HG02884 (cell line): ENCODE data around the gene HOXD8.

ENCODE experiments used
- ATAC-seq: cut with Tn5 transposase; IDR thresholded peaks from one replicate; pipeline ENCODE4 v1.9.1; 2021; ENCODE audit warnings: mild to moderate bottlenecking, moderate library complexity; ENCODE audit not compliant: unreplicated experiment

HOXD8 gene

DNA sequence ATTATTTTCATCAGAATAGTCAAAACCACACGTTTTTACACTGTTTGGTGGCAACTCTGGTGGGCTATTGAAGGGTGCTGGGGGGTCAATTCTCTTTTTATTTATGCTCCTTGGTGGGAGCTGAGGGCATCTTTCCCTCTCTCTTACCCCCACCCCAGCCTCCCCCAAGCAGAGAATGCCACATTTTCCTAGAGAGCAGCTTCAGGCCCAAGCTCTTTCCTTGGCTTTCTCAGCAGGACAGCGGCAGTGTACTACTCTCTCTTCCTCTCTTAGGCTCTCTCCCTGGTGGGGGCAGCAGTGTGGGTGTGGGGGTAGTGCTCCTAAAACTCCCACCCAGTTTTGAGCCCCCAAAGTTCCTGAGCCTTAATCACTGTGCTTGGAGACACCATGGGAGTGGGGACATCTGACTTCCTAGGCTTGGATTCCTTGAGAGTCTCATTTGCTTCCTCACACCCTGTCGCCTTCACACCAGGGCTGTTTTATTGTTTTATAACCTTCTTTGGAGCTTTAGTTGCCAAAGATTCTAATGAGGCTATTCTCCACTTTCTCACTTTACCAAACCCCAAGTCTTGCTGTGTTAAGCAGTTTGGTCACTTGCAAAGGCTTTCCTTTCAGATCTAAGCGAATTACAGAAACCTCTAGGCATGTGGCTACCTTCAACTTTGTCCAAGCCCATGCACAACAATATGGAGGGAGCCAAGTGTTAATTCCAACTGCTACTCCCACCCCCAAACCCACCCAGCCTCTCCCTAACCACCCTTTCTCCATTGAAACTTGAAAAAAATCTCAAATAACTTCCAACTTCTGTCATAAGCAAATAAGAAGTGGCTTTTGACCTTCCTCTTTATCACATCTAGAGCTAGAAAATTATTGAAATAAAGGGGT lies 15.8 kb downstream of the HOXD8 start:
- no peak for ATAC-seq

DNA sequence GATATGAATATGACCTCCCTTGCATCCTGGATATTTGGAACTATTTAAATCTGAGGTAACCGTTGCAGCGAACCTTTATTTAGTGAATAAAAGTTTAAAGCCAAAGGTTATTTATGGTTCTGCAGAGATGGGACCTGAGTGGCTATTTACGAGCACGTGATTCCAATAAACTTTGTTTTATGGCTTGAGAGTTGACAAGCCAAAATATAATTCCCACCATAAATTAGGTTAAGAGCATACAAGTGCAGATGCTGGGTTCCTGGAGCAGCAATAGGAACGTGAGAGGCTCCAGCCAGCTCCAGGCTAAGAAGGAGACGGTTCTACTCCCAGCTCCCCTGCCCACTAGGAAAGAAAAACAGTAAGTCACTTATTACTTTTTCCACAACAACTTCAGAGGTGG lies 16.6 kb downstream of the HOXD8 start:
- no peak for ATAC-seq

DNA sequence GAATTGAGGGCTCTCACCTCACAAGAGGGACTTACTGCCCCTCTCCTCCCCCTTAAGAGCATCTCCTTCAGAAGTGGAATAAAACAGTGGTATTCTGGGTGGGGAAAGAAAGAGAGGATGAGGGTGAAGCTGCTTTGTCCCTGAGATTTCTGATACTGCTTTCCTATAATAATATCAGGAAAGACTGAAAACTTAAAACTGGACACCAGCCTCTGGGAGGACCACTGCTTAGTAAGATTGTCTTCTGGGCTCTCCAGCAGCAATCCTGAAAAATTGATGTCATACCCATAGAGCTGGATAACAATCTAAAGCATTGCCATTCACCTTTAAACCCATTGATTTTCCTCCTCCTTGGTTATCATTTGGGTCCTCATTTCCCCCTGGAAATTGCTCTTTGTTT lies 17.1 kb downstream of the HOXD8 start:
- ATAC-seq, result no peak

DNA sequence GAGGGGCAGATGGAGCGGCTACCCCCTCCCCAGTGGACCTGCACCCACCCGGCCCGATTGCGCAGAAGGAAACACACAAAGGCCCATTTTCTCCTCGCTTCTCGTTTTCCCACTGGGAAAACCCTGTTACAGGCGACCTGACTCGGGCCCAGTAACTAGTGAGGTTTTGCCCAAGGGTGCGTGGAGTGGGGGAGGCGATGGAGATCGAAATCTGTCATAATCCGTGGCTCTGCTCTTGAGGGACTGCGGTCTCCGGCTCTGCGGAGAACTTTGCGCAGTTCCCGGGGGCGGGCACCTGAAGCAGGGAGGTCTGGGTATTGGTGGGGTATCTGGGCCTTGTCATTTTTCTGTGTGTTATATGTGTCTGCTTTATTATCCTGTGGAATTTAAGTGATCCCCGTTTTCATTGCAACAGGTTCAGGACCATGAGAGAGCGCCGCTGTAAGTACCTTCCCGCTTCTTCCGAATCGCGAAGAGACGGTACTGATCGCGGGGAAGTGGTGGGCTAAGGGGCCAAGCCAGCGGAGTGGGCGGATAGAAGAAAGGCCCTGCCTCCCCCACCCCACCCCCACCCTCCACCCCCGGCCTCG lies 17.8 kb downstream of the HOXD8 start:
- ATAC-seq, result no peak

DNA sequence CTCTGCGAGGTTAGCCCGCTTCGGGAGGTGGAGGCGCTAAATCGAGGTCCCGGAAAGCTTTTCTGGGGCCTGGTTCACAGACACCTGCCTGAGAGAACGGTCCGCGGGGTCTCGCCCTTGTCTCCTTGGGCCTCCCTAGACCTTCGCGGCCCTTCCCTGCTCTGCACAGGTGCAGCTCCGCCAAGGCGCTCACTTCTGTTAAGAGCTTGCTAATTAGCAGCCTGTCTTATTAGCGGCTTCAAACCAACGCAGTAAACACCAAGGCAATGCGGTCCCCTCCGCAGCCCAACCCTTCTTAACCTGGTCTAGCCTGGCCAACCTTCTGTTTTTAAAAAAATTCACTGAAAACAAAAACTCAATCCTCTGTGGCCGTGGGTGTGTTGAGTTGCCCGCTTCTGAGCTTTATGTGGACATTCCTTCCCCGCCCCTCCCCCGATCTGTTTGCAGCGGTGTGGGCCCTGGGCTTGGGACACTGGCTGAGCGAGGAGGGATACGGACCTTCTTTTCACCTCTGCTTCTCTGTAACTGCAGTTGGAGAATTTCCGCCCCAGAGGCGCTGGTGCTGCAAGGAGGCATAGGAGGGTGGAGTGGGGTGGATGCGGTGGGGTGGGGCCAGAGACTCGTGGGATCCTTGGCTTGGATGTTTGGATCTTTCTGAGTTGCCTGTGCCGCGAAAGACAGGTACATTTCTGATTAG lies 18.4 kb downstream of the HOXD8 start:
- no peak for ATAC-seq

DNA sequence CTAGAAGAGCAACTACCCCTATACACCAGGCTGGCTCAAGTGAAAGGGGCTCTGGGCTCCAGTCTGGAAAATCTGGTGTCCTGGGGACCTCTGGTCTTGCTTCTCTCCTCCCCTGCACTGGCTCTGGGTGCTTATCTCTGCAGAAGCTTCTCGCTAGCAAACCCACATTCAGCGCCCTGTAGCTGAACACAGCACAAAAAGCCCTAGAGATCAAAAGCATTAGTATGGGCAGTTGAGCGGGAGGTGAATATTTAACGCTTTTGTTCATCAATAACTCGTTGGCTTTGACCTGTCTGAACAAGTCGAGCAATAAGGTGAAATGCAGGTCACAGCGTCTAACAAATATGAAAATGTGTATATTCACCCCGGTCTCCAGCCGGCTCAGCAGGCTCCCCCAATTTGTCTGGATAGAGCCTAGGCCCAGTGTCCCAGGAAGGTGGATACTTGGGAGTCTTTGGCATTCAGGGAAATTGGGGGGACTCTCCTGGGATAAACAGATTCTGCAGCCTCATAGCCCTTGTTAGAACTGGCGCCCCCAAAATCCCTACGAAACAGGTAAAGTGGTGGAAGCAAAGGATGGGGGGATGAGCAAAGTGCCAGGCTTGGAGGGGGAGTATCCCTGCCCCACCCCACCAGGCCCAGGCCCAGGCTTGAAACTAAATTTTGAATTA lies 19.4 kb downstream of the HOXD8 start:
- ATAC-seq, result no peak

DNA sequence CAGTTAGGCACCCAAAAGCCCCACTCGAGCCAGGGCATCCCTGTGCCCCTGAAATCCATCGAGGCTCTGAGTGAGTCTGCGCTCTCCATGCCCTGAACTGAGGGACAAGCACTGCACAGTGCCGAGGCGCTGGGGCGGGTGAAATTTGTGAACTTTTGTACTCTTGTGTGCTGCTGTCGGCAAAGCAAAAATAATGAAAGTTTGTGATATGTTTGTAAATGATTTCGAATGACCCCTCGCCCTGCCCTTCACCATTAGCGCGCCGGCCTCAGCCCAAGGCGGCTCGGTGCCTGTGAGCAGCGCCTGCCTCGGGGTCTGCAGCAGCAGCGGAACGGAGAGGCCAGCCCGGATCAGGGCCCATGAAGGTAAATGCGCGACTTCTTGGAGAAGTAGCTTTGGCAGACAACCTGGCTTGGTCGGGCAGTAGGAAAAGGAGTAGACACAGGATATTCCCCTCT lies 20.0 kb downstream of the HOXD8 start:
- no peak for ATAC-seq

DNA sequence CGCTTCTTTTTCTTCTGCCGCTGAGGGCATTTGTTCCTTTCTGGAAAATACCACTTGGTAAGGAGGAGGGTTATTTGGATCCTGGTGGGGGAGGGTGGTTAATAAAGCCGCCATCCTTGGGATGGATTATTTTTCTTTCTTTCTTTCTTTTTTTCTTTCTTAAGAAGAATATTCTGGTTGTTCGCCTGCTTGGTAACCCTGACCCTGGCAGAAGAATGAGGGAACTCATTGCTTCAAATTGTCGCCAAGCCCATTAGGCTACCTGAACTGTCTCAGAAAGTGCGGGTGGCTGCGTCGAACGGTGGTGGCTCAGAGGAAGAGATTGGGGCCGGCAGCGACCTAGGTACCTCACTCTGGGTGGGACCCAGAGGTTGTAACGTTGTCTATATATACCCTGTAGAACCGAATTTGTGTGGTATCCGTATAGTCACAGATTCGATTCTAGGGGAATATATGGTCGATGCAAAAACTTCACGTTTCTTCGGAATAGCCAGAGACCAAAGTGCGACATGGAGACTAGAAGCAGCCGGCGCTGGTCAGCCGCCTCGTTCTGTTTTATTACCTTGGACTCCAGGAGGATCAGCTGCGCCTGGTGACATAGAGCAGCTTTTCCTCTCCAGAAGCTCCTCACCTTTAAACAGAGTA lies 20.6 kb downstream of the HOXD8 start:
- ATAC-seq, result no peak

DNA sequence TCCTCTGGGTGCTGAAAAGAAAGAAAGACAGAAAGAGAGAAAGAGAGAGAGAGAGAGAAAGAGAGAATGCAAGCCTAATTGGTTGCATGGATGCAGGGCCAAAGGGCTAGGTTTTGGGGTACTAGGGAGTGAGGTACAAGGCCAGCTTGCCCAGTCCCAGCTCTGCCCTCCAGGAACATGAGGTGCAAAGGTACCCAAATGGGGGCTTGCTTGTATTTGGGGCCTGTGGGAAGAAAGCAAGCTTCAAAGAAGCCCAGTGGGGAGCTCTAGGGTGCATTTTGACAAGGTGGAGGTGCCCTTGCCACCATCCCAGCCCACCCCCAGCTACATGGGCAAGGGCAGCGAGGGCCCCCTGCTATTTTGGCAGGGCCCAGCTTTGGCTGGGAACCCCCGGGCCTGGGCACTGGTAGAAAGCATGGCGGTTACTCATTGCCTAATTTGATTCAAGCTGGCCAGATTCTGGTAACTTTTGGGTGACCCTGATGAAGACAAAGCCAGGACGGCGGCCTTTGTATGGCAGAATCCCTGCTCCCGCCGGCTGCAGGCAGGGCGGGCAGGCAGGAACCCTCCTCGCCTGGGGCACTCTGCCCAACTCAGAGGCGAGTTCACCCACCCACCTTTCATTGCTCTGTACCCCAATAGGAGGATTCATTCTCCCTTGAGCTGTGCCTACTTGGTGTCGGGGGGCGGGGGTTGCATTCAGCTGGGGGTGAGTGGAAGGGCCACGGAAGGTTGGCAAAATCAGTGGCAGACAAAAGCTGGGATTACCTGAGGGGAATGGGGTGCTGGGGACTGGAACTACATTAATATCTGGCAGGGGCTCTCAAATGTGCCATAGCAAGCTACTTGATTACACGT lies 21.3 kb downstream of the HOXD8 start:
- no peak for ATAC-seq

DNA sequence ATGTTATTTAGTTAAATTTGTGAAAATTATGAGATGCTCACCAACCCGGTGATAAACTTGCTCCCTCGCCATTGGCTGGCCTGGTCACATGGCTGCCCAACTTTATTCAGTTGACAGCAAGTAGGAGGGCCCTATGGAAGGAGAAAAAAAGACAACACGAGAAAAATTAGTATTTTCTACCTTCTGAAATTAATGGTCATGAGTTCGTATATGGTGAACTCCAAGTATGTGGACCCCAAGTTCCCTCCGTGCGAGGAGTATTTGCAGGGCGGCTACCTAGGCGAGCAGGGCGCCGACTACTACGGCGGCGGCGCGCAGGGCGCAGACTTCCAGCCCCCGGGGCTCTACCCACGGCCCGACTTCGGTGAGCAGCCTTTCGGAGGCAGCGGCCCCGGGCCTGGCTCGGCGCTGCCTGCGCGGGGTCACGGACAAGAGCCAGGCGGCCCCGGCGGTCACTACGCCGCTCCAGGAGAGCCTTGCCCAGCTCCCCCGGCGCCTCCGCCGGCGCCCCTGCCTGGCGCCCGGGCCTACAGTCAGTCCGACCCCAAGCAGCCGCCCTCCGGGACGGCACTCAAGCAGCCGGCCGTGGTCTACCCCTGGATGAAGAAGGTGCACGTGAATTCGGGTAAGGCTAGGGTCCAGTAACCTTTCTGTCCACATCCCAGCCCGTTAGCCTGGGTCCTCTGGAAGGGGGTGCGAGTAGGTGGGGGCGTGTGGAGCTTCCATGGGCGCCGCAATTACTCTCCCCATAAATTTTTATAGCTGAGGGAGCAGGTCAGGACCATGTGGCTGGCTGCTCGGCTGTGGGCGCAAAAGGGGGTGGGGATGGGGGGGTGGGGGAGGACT lies 22.2 kb downstream of the HOXD8 start, which contains the start of gene HOXD4:
TSS of gene HOXD4 (plus strand) at position 109 of the 846 bp plus-strand sequence. CDS start at position 193, 84 bp downstream.
- no peak for ATAC-seq

DNA sequence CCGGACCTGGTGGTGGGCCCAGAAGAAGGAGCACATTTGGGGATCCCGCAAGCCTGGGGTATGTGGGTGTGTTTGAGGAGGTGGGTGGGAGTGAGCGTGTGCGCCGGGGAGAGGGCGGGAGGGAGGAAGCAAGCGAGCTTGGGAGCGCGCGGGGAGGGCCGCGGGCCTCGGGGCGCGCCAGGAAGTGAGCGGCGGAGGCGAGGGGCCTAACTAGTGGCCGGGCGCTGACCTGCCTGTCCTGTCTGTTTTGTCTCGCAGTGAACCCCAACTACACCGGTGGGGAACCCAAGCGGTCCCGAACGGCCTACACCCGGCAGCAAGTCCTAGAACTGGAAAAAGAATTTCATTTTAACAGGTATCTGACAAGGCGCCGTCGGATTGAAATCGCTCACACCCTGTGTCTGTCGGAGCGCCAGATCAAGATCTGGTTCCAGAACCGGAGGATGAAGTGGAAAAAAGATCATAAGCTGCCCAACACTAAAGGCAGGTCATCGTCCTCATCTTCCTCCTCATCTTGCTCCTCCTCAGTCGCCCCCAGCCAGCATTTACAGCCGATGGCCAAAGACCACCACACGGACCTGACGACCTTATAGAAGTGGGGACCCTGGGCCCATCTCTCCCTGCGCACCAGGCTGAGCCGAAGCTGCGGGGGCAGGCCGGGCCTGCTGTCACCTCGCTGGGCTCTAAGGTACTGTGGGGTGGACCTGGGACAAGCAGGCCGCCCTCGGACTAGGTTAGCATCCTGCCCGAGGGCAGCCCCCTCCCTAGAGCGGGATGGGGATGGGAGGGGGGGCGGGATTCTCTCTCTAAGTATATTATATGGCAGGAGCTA lies 23.1 kb downstream of the HOXD8 start:
- ATAC-seq, result no peak

DNA sequence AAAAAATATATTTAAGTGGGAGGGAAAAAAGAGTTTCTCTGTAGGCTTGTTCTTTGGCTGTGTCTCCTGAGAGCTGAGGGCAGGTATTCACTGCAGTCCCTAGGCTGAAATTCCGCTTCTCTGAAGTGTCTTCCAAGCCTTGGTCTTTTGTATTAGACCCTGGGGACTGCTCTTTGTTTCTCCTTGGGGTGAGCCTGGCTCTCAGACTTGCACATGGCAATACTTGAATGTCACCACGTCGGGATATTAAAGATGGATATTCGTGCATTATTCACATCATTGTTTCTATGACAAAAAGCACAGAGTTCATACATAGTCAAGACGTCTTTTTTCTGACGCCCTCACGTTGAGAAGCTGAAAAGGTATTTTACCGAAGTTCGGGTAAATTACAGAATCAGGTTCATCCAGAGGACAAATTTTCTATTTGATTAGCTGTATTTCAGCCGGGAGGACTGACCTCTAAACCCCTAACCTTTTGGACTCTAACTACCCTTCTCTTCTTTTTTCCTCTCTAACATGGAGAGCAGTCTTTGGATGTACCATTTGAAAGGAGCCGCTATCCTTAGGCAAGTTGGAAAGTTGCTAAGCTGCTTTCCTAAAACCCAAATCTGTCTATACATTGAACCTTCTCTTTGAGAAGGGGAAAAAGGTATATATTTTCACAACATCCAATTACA lies 25.2 kb downstream of the HOXD8 start:
- no peak for ATAC-seq

DNA sequence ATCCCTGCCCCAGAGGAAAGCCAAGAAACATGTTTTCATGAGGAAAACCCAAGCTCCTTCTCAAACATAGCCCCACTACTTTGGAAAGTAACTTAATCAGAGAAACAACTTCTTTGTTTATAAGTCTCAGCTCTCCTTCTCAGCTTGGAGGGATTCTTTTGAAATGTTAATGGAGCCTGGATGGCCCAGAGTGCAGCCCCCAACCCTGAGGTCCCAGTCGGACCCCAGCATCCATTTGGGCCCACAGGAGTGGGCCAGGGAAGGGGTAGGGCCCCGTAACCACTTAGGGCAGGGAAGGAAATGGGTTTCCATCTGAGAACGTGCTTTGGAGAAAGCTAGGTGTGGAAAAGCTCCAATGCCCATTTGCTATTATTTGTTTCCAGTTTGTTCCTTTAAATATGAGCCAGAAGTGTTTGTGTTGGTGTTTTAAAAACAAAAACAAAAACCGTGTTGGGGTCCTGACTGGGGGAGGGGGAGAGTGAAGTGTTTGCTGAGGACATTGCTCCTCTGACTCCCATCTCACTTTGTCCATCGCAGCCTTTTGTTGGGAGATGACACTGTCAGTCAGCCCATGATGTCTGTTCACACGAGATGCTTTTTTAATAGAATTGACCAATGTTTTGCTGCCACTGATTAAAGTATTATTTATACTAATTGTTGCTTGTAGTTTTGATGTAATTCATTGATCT lies 26.0 kb downstream of the HOXD8 start:
- ATAC-seq, result no peak

DNA sequence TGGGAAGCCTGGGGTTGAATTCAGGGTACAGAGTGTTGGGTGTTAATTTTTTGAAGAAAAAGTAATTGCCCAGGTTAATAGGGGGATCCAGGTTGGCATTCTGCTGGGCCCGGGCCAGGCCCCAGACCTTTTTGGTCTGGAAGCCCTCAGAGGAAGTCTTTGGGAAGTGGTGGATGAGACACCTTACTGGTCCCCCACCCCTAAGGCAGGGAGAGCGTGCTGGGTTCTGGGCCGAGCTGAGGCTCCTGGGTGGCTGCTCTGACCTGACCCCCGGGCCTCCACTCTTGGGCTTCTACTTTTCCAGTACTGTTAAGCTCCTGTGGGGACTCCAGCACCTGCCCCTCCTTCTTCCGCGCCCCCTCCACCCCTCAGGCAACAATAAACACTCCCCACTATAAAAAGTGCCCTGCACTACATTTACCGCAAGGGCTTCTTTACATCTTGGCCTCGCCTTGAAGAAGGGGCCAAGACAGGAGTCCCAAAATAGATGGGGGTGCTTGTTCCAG lies 26.8 kb downstream of the HOXD8 start:
- ATAC-seq, result no peak

DNA sequence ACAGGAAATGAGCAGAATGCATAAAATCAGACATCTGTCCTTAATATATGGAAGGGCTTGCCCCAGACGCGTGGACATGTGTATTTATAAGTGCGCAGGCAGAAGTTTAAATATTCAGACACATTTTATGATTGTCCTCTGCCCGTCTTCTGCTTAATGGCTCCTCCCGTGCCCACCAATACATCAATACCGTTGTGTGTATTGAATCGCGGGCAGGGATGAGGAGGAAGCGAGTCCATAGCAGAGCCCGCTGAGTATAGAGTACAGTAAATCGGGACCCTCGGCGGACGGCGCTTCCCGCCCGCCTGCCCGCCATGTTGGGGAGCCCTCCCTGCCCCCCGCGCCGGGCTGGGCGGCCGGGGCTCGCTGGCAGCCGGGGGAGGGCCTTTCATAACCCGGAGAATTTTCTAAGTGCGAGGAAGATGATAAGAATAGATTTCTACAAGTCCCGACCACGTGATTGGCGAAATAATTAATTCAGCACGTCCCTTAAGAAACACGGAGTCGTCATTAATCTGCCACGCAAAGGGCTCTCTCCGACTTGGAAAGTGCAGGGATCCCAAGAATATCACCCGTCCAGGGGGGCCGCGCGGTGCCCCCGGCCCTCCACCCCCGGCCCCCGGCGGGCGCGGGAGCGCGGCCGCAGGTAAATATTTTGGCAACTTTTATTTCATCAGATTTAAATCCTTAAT lies 27.4 kb downstream of the HOXD8 start, which contains the start of gene HOXD3:
TSS of gene HOXD3 (plus strand) at position 501 of the 692 bp plus-strand sequence. CDS start 11,808 bp downstream, outside the sequence.
- ATAC-seq, result no peak
